ENCODE data around the gene HES4.
"Not testable (repeated sequence)": the region's sequence is repeated elsewhere in the genome, so short reads cannot be mapped to it uniquely, and the experiment has no call there.

HES4 gene

GRCh38 chr1:1033009-1033587 is 33.2 kb upstream of the HES4 start:
- DNase-seq = peak; percentile 88 to 98

GRCh38 chr1:1032424-1032823 is 32.5 kb upstream of the HES4 start:
- DNase-seq = peak in 1 of 2 experiments; percentile 41

- DNase-seq = no peak
These were observed 31.9 kb upstream of the HES4 start for GRCh38 chr1:1031659-1032235.

- DNase-seq = not testable (repeated sequence)
These were observed 31.2 kb upstream of the HES4 start for GRCh38 chr1:1030867-1031658.

- DNase-seq = no peak
These were observed 27.9 kb upstream of the HES4 start for GRCh38 chr1:1027791-1028190.

- no peak for DNase-seq
These were observed 26.9 kb upstream of the HES4 start for GRCh38 chr1:1026599-1027413.

- no peak for DNase-seq
These were observed 25.8 kb upstream of the HES4 start for GRCh38 chr1:1025730-1026129.

- no peak for DNase-seq
These were observed 25.1 kb upstream of the HES4 start for GRCh38 chr1:1024771-1025699.

GRCh38 chr1:1024149-1024770 is 24.4 kb upstream of the HES4 start:
- no peak for DNase-seq

GRCh38 chr1:1023700-1024099 is 23.8 kb upstream of the HES4 start:
- no peak for DNase-seq

- DNase-seq = no peak
These were observed 22.6 kb upstream of the HES4 start for GRCh38 chr1:1022302-1023009.

- DNase-seq = no peak
These were observed 22.0 kb upstream of the HES4 start for GRCh38 chr1:1021920-1022259.

- peak in 1 of 2 experiments; percentile 52 for DNase-seq
These were observed 21.4 kb upstream of the HES4 start for GRCh38 chr1:1021010-1021919.

- no peak for DNase-seq
These were observed 20.6 kb upstream of the HES4 start for GRCh38 chr1:1020415-1021009.

- peak in 1 of 2 experiments; percentile 70 for DNase-seq
These were observed 20.1 kb upstream of the HES4 start, which contains the start of gene AGRN for GRCh38 chr1:1020000-1020404. Gene AGRN (plus strand): TSS chr1:1020120. CDS start chr1:1020173, 53 bp downstream.

GRCh38 chr1:1019122-1019999 is 19.5 kb upstream of the HES4 start:
- peak in 1 of 2 experiments; percentile 89 for DNase-seq

- not testable (repeated sequence) for DNase-seq
These were observed 18.4 kb upstream of the HES4 start for GRCh38 chr1:1018321-1018685.

Data from NCI-H526 (cell line).